Activated T-helper 1 cell treated with anti-CD3 and anti-CD28 coated beads, Interleukin-12 subunit alpha, Interleukin-12 subunit beta, Interleukin-2, Interleukin-4 antibody, amounts not matched to agents 30 ng/mL and 10 ng/mL and 1 ng/mL, durations not matched to agents 14 hours and 24 hours and 36 hours (primary cell): ENCODE data around the gene ENTPD1. TPM values are rescaled to one million over a fixed set of nuclear protein-coding genes. Genes with fewer than 3 reads are reported as not detected.
"Not testable (repeated sequence)": the region's sequence is repeated elsewhere in the genome, so short reads cannot be mapped to it uniquely, and the experiment has no call there.

Experiments
- DNase-seq: peaks from one replicate; pipeline ENCODE4 v3.0.0; 2021; ENCODE audit warnings: low spot score
- H3K27ac Mint-ChIP-seq: one replicate; pipeline ENCODE4 v1.8.0; 2021; ENCODE audit warnings: mild to moderate bottlenecking, mixed read lengths
- H3K27me3 Mint-ChIP-seq: one replicate; pipeline ENCODE4 v1.8.0; 2022; ENCODE audit warnings: mild to moderate bottlenecking, moderate library complexity, mixed read lengths; ENCODE audit not compliant: insufficient read depth
- H3K36me3 Mint-ChIP-seq: one replicate; pipeline ENCODE4 v1.8.0; 2021; ENCODE audit warnings: low read depth, mixed read lengths
- H3K4me1 Mint-ChIP-seq: one replicate; pipeline ENCODE4 v1.8.0; 2021; ENCODE audit warnings: low read depth, mixed read lengths
- H3K4me3 Mint-ChIP-seq: one replicate; pipeline ENCODE4 v1.8.0; 2021; ENCODE audit warnings: mild to moderate bottlenecking, moderate library complexity, mixed read lengths
- H3K9me3 Mint-ChIP-seq: one replicate; pipeline ENCODE4 v1.8.0; 2021; ENCODE audit warnings: mixed read lengths
- intact Hi-C: fragments of 100-400 bp; cut with micrococcal nuclease; formaldehyde crosslinking; loops from one replicate; pipeline ENCODE4 v1.15.1; 2024
- total RNA-seq: library from RNA; stranded (reverse); gene quantifications from 2 replicates; pipeline ENCODE4 v1.2.3, GENCODE V29; 2022

The ENTPD1 gene
- total RNA-seq, 1 donor from 2014 or later, result 26.3 TPM

GRCh38 chr10:95867866-95868265 lies 111.9 kb downstream of the ENTPD1 start:
- Mint-ChIP-seq H3K27me3 (no peaks in the 10 kb centered on the region), H3K9me3 (no peaks in the 10 kb centered on the region), H3K4me3 (no peak overlapping the region), H3K27ac (no peak overlapping the region), H3K36me3 (peaks cover 17% of the 10 kb centered on the region), H3K4me1 (peaks cover 32% of the 10 kb centered on the region)
- DNase-seq, result no peak
- intact Hi-C loops, result loop anchor here (5.0 kb wide), 1 partner anchor 194 kb away; no protein-coding TSS in a partner anchor

GRCh38 chr10:95872158-95872711 lies 116.3 kb downstream of the ENTPD1 start:
- intact Hi-C loops, result no loop called here
- Mint-ChIP-seq H3K27me3 (no peaks in the 10 kb centered on the region), H3K9me3 (peaks cover 5% of the 10 kb centered on the region), H3K4me3 (no peak overlapping the region), H3K4me1 (peaks cover 11% of the 10 kb centered on the region), H3K36me3 (peaks cover 40% of the 10 kb centered on the region), H3K27ac (no peak overlapping the region)
- DNase-seq, result no peak

- H3K36me3 Mint-ChIP-seq, result peaks cover 40% of the 10 kb centered on the region
- DNase-seq, result no peak
- no peak overlapping the region for H3K4me3 Mint-ChIP-seq
- no peaks in the 10 kb centered on the region for H3K27me3 Mint-ChIP-seq
- H3K9me3 Mint-ChIP-seq, result peaks cover 5% of the 10 kb centered on the region
- no peak overlapping the region for H3K27ac Mint-ChIP-seq
- intact Hi-C loops, result no loop called here
- peaks cover 5% of the 10 kb centered on the region for H3K4me1 Mint-ChIP-seq
Measured at GRCh38 chr10:95873139-95873538, 117.2 kb downstream of the ENTPD1 start.

GRCh38 chr10:95873651-95874050 lies 117.7 kb downstream of the ENTPD1 start:
- Mint-ChIP-seq H3K27ac (no peak overlapping the region), H3K36me3 (peaks cover 42% of the 10 kb centered on the region)
- no peak for DNase-seq

GRCh38 chr10:95874783-95875182 lies 118.8 kb downstream of the ENTPD1 start:
- DNase-seq, H3K27ac Mint-ChIP-seq, H3K4me1 Mint-ChIP-seq, H3K27me3 Mint-ChIP-seq, H3K4me3 Mint-ChIP-seq, intact Hi-C loops, H3K9me3 Mint-ChIP-seq: not testable (repeated sequence)
- peaks cover 42% of the 10 kb centered on the region for H3K36me3 Mint-ChIP-seq

More at GRCh38 chr10:95873651-95874050, 117.7 kb downstream of the ENTPD1 start:
- Mint-ChIP-seq H3K9me3 (peaks cover 5% of the 10 kb centered on the region), H3K4me3 (no peak overlapping the region), H3K4me1 (peaks cover under 1% of the 10 kb centered on the region), H3K27me3 (no peaks in the 10 kb centered on the region)
- intact Hi-C loops, result no loop called here

GRCh38 chr10:95876756-95877155 lies 120.8 kb downstream of the ENTPD1 start:
- intact Hi-C loops, result no loop called here
- Mint-ChIP-seq H3K9me3 (peaks cover 5% of the 10 kb centered on the region), H3K27me3 (no peaks in the 10 kb centered on the region)

GRCh38 chr10:95877881-95878280 lies 121.9 kb downstream of the ENTPD1 start:
- no peaks in the 10 kb centered on the region for H3K27me3 Mint-ChIP-seq
- no peak overlapping the region for H3K27ac Mint-ChIP-seq
- no peak overlapping the region for H3K4me3 Mint-ChIP-seq
- DNase-seq, result no peak
- intact Hi-C loops, result no loop called here
- H3K4me1 Mint-ChIP-seq, result no peaks in the 10 kb centered on the region
- H3K36me3 Mint-ChIP-seq, result peaks cover 32% of the 10 kb centered on the region
- H3K9me3 Mint-ChIP-seq, result peaks cover 5% of the 10 kb centered on the region

More at GRCh38 chr10:95876756-95877155, 120.8 kb downstream of the ENTPD1 start:
- Mint-ChIP-seq H3K27ac (no peak overlapping the region), H3K36me3 (peaks cover 37% of the 10 kb centered on the region), H3K4me1 (no peaks in the 10 kb centered on the region), H3K4me3 (no peak overlapping the region)
- no peak for DNase-seq

GRCh38 chr10:95880704-95881103 lies 124.7 kb downstream of the ENTPD1 start:
- H3K36me3 Mint-ChIP-seq, result peaks cover 12% of the 10 kb centered on the region
- no peak overlapping the region for H3K27ac Mint-ChIP-seq
- no peak overlapping the region for H3K4me3 Mint-ChIP-seq
- no peaks in the 10 kb centered on the region for H3K27me3 Mint-ChIP-seq
- intact Hi-C loops, result no loop called here
- H3K4me1 Mint-ChIP-seq, result no peaks in the 10 kb centered on the region
- no peaks in the 10 kb centered on the region for H3K9me3 Mint-ChIP-seq
- no peak for DNase-seq

- intact Hi-C loops, result no loop called here
- H3K4me3 Mint-ChIP-seq, result no peak overlapping the region
- no peak overlapping the region for H3K27ac Mint-ChIP-seq
Measured at GRCh38 chr10:95881316-95881715, 125.4 kb downstream of the ENTPD1 start.

GRCh38 chr10:95889830-95890229 lies 133.9 kb downstream of the ENTPD1 start:
- intact Hi-C loops, result no loop called here
- H3K4me1 Mint-ChIP-seq, result peaks cover 5% of the 10 kb centered on the region
- H3K36me3 Mint-ChIP-seq, result peaks cover 29% of the 10 kb centered on the region

More at GRCh38 chr10:95881316-95881715, 125.4 kb downstream of the ENTPD1 start:
- peaks cover 12% of the 10 kb centered on the region for H3K36me3 Mint-ChIP-seq
- H3K27me3 Mint-ChIP-seq, result no peaks in the 10 kb centered on the region
- H3K9me3 Mint-ChIP-seq, result no peaks in the 10 kb centered on the region
- DNase-seq, result no peak
- H3K4me1 Mint-ChIP-seq, result no peaks in the 10 kb centered on the region

GRCh38 chr10:95896071-95896850 lies 140.3 kb downstream of the ENTPD1 start:
- Mint-ChIP-seq H3K27ac (no peak overlapping the region), H3K36me3 (peaks cover 44% of the 10 kb centered on the region), H3K27me3 (no peaks in the 10 kb centered on the region), H3K9me3 (no peaks in the 10 kb centered on the region), H3K4me3 (no peak overlapping the region), H3K4me1 (no peaks in the 10 kb centered on the region)
- intact Hi-C loops, result no loop called here
- DNase-seq, result no peak

More at GRCh38 chr10:95889830-95890229, 133.9 kb downstream of the ENTPD1 start:
- DNase-seq, result no peak
- Mint-ChIP-seq H3K4me3 (no peak overlapping the region), H3K9me3 (no peaks in the 10 kb centered on the region), H3K27ac (no peak overlapping the region), H3K27me3 (no peaks in the 10 kb centered on the region)

- intact Hi-C loops, result loop anchor here (5.0 kb wide), 2 partner anchors 386 to 681 kb away; partner anchors contain the start of gene TM9SF3
- DNase-seq, H3K36me3 Mint-ChIP-seq, H3K9me3 Mint-ChIP-seq, H3K27ac Mint-ChIP-seq, H3K27me3 Mint-ChIP-seq: not testable (repeated sequence)
- H3K4me1 Mint-ChIP-seq, result peaks cover 16% of the 10 kb centered on the region
- H3K4me3 Mint-ChIP-seq, result peak overlapping the region; percentile 41
Measured at GRCh38 chr10:95905897-95906580, 150.1 kb downstream of the ENTPD1 start.
